Chondrocyte (in vitro differentiated cells): ENCODE data around the gene NT5DC1. TPM values are rescaled to one million over a fixed set of nuclear protein-coding genes. Genes with fewer than 3 reads are reported as not detected.

Experiments used
- DNase-seq: peaks from one replicate; pipeline ENCODE4 v3.0.0; 2021; ENCODE audit warnings: mixed read lengths, low spot score
- H3K27ac Mint-ChIP-seq: one replicate; pipeline ENCODE4 v1.8.0; 2021; ENCODE audit warnings: mild to moderate bottlenecking, moderate library complexity, mixed read lengths; ENCODE audit not compliant: unreplicated experiment
- H3K27me3 Mint-ChIP-seq: 2 replicates; pipeline ENCODE4 v1.8.0; 2021; ENCODE audit warnings: low read depth, mixed read lengths
- H3K36me3 Mint-ChIP-seq: 2 replicates; pipeline ENCODE4 v1.8.0; 2021; ENCODE audit warnings: low read depth, mixed read lengths
- H3K4me1 Mint-ChIP-seq: 2 replicates; pipeline ENCODE4 v1.8.0; 2021; ENCODE audit warnings: low read depth, mild to moderate bottlenecking, mixed read lengths
- H3K4me3 Mint-ChIP-seq: one replicate; pipeline ENCODE4 v1.8.0; 2021; ENCODE audit warnings: mild to moderate bottlenecking, moderate library complexity, mixed read lengths; ENCODE audit not compliant: unreplicated experiment
- H3K9me3 Mint-ChIP-seq: 2 replicates; pipeline ENCODE4 v1.8.0; 2021; ENCODE audit warnings: low read depth, mixed read lengths
- CTCF ChIP-seq: fragments of 200-600 bp; sonication (generic); IDR thresholded peaks from 2 replicates; pipeline ENCODE4 v1.5.0; 2021; ENCODE audit warnings: antibody characterized with exemption, mild to moderate bottlenecking, moderate library complexity
- total RNA-seq: library from RNA; stranded (reverse); gene quantifications from 3 replicates; pipeline ENCODE4 v1.2.1, GENCODE V29; 2021

NT5DC1 gene
- total RNA-seq, 1 donor from 2014 or later, result 20.6 TPM

- Mint-ChIP-seq H3K36me3 (no peaks in the 10 kb centered on the region), H3K9me3 (no peaks in the 10 kb centered on the region), H3K27me3 (no peaks in the 10 kb centered on the region), H3K4me3 (no peak overlapping the region), H3K4me1 (peaks cover 45% of the 10 kb centered on the region), H3K27ac (peak overlapping the region; percentile 27)
- DNase-seq, result no peak
- TF ChIP-seq CTCF, result peak; percentile 87
Observed at GRCh38 chr6:116218172-116218633, 117.5 kb downstream of the NT5DC1 start.

- Mint-ChIP-seq H3K27ac (no peak overlapping the region), H3K27me3 (no peaks in the 10 kb centered on the region), H3K4me3 (no peak overlapping the region), H3K4me1 (peaks cover 45% of the 10 kb centered on the region), H3K36me3 (no peaks in the 10 kb centered on the region), H3K9me3 (no peaks in the 10 kb centered on the region)
- TF ChIP-seq CTCF, result no peak
- no peak for DNase-seq
Observed at GRCh38 chr6:116218866-116219265, 118.2 kb downstream of the NT5DC1 start.

GRCh38 chr6:116221067-116221466 lies 120.4 kb downstream of the NT5DC1 start:
- TF ChIP-seq CTCF, result no peak
- no peaks in the 10 kb centered on the region for H3K9me3 Mint-ChIP-seq
- no peak for DNase-seq

GRCh38 chr6:116221911-116222310 lies 121.3 kb downstream of the NT5DC1 start:
- Mint-ChIP-seq H3K4me1 (peaks cover 43% of the 10 kb centered on the region), H3K27me3 (no peaks in the 10 kb centered on the region), H3K9me3 (no peaks in the 10 kb centered on the region), H3K36me3 (no peaks in the 10 kb centered on the region), H3K27ac (no peak overlapping the region), H3K4me3 (no peak overlapping the region)
- no peak for DNase-seq
- no peak for TF ChIP-seq CTCF

More at GRCh38 chr6:116221067-116221466, 120.4 kb downstream of the NT5DC1 start:
- Mint-ChIP-seq H3K27ac (peak overlapping the region; percentile 42), H3K27me3 (no peaks in the 10 kb centered on the region), H3K4me3 (no peak overlapping the region), H3K4me1 (peaks cover 45% of the 10 kb centered on the region), H3K36me3 (no peaks in the 10 kb centered on the region)

- H3K27ac Mint-ChIP-seq, result no peak overlapping the region
- no peak overlapping the region for H3K4me3 Mint-ChIP-seq
- no peaks in the 10 kb centered on the region for H3K36me3 Mint-ChIP-seq
- H3K9me3 Mint-ChIP-seq, result no peaks in the 10 kb centered on the region
- DNase-seq, result no peak
- no peaks in the 10 kb centered on the region for H3K27me3 Mint-ChIP-seq
- peaks cover 31% of the 10 kb centered on the region for H3K4me1 Mint-ChIP-seq
- TF ChIP-seq CTCF, result no peak
Observed at GRCh38 chr6:116223355-116223754, 122.7 kb downstream of the NT5DC1 start.
